ENCODE measurements around the gene SDSL.

GRCh38 chr12:113461666-113462065 is 39.5 kb downstream of the SDSL start:
- TF ChIP-seq POLR2A (IDR thresholded peaks at IDR 0.05) = no peak
- TF ChIP-seq CTCF (IDR thresholded peaks at IDR 0.05) = no peak
- no peak for TF ChIP-seq EP300 (IDR thresholded peaks at IDR 0.05)
